Activated T-cell treated with anti-CD3 and anti-CD28 coated beads, Interleukin-2, amount 50 U/mL, for 72 hours (primary cell): ENCODE results near the gene PSMC4. TPM values are rescaled to one million over a fixed set of nuclear protein-coding genes. Genes with fewer than 3 reads are reported as not detected.

Source experiments
- ATAC-seq, 2 donors: fragments of 150-1000 bp; cut with Tn5 transposase; replicated peaks in 1 of 2; 2 replicates each; pipeline ENCODE4 v1.10.0; 2021; ENCODE audit warnings: moderate library complexity in 2 of 2, mild to moderate bottlenecking in 1 of 2
- DNase-seq, 2 donors: peaks; one replicate each; pipeline ENCODE4 v3.0.0; 2021 to 2022; ENCODE audit warnings: mixed read lengths in 1 of 2
- H3K27ac Mint-ChIP-seq: one replicate; pipeline ENCODE4 v1.8.0; 2022; ENCODE audit warnings: mild to moderate bottlenecking, moderate library complexity, mixed read lengths
- H3K27me3 Mint-ChIP-seq: one replicate; pipeline ENCODE4 v1.8.0; 2022; ENCODE audit warnings: low read depth, mixed read lengths
- H3K36me3 Mint-ChIP-seq, 2 donors: one replicate each; pipeline ENCODE4 v1.8.0; 2022; ENCODE audit warnings: mixed read lengths in 2 of 2, mild to moderate bottlenecking in 1 of 2; ENCODE audit not compliant: insufficient read depth in 2 of 2
- H3K4me1 Mint-ChIP-seq: one replicate; pipeline ENCODE4 v1.8.0; 2022; ENCODE audit warnings: low read depth, mixed read lengths
- H3K4me3 Mint-ChIP-seq, 2 donors: one replicate each; pipeline ENCODE4 v1.8.0; 2022; ENCODE audit warnings: mild to moderate bottlenecking in 2 of 2, mixed read lengths in 2 of 2, moderate library complexity in 2 of 2
- H3K9me3 Mint-ChIP-seq, 2 donors: one replicate each; pipeline ENCODE4 v1.8.0; 2022; ENCODE audit warnings: mixed read lengths in 2 of 2
- total RNA-seq, 2 donors: library from RNA; stranded (reverse); gene quantifications; one replicate each; pipeline ENCODE4 v1.2.3, GENCODE V29; 2022

Gene PSMC4
- 100 to 1,000 TPM; 101 to 114 TPM for total RNA-seq

- ATAC-seq: peak; percentile 96
- peaks cover 15 to 26% of the 10 kb centered on the region in 2 donors for H3K36me3 Mint-ChIP-seq
- no peaks in the 10 kb centered on the region for H3K9me3 Mint-ChIP-seq
- H3K27me3 Mint-ChIP-seq: no peaks in the 10 kb centered on the region
- peak within 1 kb of the TSS; percentile 100 for H3K27ac Mint-ChIP-seq
- H3K4me3 Mint-ChIP-seq: peak within 1 kb of the TSS; percentile 90 to 96
- peaks cover 58% of the 10 kb centered on the region for H3K4me1 Mint-ChIP-seq
- DNase-seq: peak; percentile 99
Measured at GRCh38 chr19:39970675-39971379, at the start of gene PSMC4. TSS of gene PSMC4 (plus strand) at chr19:39971165. CDS start at chr19:39971203, 38 bp downstream.

DNA sequence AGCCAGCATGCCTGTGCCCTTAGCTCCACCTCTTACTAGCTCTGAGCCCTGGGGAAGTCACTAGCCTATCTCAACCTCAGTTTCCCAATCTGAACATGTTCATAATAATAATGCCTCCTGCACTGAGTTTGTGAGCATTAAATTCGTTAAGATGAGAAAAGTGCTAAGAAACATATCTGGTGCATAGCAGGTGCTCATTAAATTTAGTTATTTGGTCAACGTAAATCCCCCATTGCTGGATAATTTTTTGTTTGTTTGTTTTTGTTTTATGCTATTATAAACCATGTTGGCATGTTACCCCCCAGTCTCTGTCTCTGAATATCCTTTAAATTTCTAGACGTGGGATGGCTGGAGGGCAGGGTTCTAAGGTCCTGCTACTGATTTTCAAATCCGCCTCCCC, 47.1 kb upstream of the PSMC4 start:
- no peak for ATAC-seq

GRCh38 chr19:39924389-39924788, 46.6 kb upstream of the PSMC4 start:
- peaks cover 0 to 2% of the 10 kb centered on the region in 2 donors for H3K36me3 Mint-ChIP-seq
- ATAC-seq (no peak), DNase-seq (no peak)
- H3K4me1 Mint-ChIP-seq: peaks cover 10% of the 10 kb centered on the region
- no peaks in the 10 kb centered on the region for H3K27me3 Mint-ChIP-seq
- H3K27ac Mint-ChIP-seq: no peak overlapping the region
- H3K9me3 Mint-ChIP-seq: peaks cover 0 to 3% of the 10 kb centered on the region in 2 donors
- no peak overlapping the region for H3K4me3 Mint-ChIP-seq

More for the DNA sequence above, 47.1 kb upstream of the PSMC4 start:
- Mint-ChIP-seq H3K4me3 (no peak overlapping the region), H3K36me3 (peaks cover 0 to 3% of the 10 kb centered on the region in 2 donors), H3K4me1 (peaks cover 10% of the 10 kb centered on the region), H3K27ac (no peak overlapping the region), H3K27me3 (no peaks in the 10 kb centered on the region), H3K9me3 (peaks cover 0 to 3% of the 10 kb centered on the region in 2 donors)
- no peak for DNase-seq

DNA sequence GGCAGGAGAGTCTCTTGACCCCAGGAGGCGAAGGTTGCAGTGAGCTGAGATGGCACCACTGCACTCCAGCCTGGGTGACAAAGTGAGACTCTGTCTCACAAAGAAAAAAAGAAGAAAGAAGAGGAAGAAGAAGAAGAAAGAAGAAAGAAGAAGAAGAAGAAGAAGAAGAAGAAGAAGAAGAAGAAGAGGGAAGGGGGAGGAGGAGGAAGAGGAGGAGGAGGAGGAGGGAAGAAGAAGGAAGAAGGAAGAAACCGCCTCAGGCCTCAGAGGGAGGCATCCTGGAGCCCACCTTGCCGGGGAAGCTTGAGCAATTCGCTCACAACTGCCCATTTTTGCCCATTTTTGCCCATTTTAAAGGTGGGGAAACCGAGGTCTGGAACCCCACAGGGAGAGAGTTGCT, 46.0 kb upstream of the PSMC4 start:
- H3K27me3 Mint-ChIP-seq: no peaks in the 10 kb centered on the region
- peaks cover 10% of the 10 kb centered on the region for H3K4me1 Mint-ChIP-seq
- H3K27ac Mint-ChIP-seq: no peak overlapping the region
- no peaks in the 10 kb centered on the region for H3K9me3 Mint-ChIP-seq
- ATAC-seq (no peak), DNase-seq (no peak)
- H3K4me3 Mint-ChIP-seq: no peak overlapping the region
- no peaks in the 10 kb centered on the region for H3K36me3 Mint-ChIP-seq

DNA sequence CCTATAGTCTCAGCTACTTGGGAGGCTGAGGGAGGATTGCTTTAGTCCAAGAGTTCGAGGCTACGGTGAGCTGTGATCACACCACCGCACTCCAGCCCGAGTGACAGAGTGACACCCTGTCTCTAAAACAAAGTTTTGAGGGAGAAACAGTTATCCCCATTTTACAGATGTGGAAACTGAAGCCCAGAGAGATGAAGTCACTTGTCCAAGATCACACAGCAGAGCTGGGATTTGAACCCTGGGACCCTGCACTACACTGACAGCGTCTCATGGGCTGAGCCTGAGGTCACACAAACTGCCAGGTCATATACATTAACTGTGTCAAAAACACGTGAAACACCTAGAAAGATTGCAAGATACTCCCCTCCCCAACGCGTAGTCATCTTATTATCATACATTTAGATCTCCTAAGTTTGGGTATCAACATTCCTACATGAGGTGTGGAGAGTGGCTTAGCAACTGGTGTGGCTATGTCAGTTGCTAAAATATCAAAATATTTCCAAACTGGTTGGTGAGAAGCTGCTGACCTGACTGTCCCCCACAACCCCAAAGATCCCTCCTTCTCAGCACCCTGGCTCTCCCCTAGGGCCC, 44.7 kb upstream of the PSMC4 start:
- H3K9me3 Mint-ChIP-seq: no peaks in the 10 kb centered on the region
- no peak for ATAC-seq
- peaks cover 10% of the 10 kb centered on the region for H3K4me1 Mint-ChIP-seq
- no peaks in the 10 kb centered on the region for H3K27me3 Mint-ChIP-seq
- H3K27ac Mint-ChIP-seq: no peak overlapping the region
- no peak overlapping the region for H3K4me3 Mint-ChIP-seq
- no peaks in the 10 kb centered on the region for H3K36me3 Mint-ChIP-seq
- no peak for DNase-seq

DNA sequence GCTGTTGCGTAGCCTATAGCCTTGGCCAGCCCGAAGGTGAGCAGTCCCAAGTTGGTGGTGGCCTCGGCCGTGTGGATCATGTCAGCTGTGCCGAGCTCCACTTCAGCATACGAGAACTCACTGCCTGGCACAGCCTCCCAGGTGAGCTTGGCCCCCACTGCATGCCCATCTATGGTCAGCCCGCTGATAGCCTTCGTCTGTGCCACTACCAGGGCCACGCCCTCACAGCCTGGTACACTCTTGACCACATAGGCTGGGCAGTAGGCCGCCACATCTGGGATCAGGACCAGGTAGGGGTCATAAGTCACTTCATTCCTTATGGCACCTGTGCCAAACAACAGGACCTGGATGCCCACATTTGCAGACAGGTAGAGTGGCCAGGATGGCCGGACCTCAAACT, 43.9 kb upstream of the PSMC4 start:
- no peaks in the 10 kb centered on the region for H3K27me3 Mint-ChIP-seq
- H3K36me3 Mint-ChIP-seq: no peaks in the 10 kb centered on the region
- no peak overlapping the region for H3K4me3 Mint-ChIP-seq
- no peak overlapping the region for H3K27ac Mint-ChIP-seq
- ATAC-seq: no peak
- H3K4me1 Mint-ChIP-seq: peaks cover 10% of the 10 kb centered on the region
- no peak for DNase-seq
- no peaks in the 10 kb centered on the region for H3K9me3 Mint-ChIP-seq

DNA sequence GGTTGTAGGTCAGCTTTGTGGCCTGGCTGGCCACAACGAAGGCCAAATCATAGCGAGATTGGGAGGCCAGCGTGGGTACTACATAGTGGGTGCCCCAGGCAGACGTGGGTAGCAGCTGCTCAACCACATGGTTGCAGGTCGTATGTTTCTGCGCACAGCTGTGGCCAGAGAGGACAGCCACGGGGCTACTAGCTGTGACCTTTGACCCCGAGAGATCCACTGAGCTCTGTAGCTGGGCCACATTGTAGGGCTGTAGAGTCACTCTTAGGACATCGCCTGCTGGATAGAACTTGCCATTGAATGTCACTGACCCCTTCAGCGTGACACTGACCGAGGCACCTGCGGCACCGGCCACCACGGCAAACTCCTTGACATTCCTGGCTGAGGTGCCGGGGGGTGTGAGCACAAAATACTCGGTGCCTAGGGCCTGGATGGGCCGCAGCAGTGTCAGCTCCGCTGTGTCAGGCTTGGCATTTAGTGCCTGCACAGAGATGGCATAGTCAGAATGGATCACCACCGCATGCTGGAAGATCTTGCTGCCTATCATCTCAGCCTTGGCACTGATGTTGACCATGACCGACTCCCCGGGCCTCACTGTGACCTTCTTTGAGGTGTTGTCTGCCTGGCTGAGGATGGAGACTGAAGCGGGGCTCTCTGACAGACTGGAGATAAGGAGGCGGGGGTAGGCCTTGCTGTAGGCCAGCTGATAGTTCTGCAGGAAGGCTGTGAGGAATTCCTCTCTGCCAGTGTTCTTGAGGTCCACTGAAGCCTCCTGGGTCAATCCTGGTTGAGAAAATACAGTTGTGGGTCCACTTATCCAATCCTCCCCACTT, 43.2 kb upstream of the PSMC4 start:
- Mint-ChIP-seq H3K4me3 (peak overlapping the region in 1 of 2 donors; percentile 76), H3K4me1 (peaks cover 10% of the 10 kb centered on the region), H3K9me3 (no peaks in the 10 kb centered on the region), H3K36me3 (no peaks in the 10 kb centered on the region), H3K27me3 (no peaks in the 10 kb centered on the region), H3K27ac (peak overlapping the region; percentile 96)
- no peak for ATAC-seq
- DNase-seq: no peak

DNA sequence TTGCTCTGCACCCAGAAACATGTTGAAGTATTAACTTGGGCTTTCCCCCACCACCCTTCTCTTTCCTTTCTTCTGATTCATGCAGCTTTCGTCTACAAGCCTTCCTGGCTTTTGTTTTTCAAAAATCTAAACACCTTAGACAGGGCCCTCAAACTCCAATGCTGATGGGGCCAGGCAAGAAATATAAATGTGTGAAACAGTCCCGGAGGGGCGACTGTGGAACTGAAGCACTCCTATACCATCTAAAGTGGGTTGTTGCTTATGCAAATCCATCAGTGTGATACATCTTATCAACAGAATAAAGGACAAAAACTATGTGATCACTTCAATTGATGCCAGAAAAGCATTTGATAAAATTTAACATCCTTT, 42.6 kb upstream of the PSMC4 start:
- no peak for DNase-seq
- peaks cover 10% of the 10 kb centered on the region for H3K4me1 Mint-ChIP-seq
- H3K27me3 Mint-ChIP-seq: no peaks in the 10 kb centered on the region
- H3K27ac Mint-ChIP-seq: peak overlapping the region; percentile 96
- H3K4me3 Mint-ChIP-seq: peak overlapping the region in 1 of 2 donors; percentile 76
- ATAC-seq: no peak
- no peaks in the 10 kb centered on the region for H3K36me3 Mint-ChIP-seq
- no peaks in the 10 kb centered on the region for H3K9me3 Mint-ChIP-seq

DNA sequence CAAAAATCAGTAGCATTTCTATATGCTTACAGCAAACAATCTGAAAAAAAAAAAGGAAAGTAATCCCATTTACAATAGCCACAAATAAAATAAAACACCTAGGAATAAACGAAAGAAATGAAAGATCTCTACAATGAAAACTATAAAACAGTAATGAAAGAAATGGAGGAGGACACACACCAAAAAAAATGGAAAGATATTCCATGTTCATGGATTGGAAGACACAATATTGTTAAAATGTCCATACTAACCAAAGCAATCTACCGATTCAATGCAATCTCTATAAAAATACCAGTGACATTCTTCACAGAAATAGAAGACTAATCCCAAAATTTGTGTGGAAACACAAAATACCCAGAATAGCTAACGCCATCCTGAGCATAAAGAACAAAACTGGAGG, 41.2 kb upstream of the PSMC4 start:
- H3K9me3 Mint-ChIP-seq: no peaks in the 10 kb centered on the region
- H3K4me3 Mint-ChIP-seq: no peak overlapping the region
- ATAC-seq (no peak), DNase-seq (no peak)
- peaks cover 20% of the 10 kb centered on the region for H3K4me1 Mint-ChIP-seq
- no peaks in the 10 kb centered on the region for H3K36me3 Mint-ChIP-seq
- H3K27me3 Mint-ChIP-seq: no peaks in the 10 kb centered on the region
- H3K27ac Mint-ChIP-seq: no peak overlapping the region

DNA sequence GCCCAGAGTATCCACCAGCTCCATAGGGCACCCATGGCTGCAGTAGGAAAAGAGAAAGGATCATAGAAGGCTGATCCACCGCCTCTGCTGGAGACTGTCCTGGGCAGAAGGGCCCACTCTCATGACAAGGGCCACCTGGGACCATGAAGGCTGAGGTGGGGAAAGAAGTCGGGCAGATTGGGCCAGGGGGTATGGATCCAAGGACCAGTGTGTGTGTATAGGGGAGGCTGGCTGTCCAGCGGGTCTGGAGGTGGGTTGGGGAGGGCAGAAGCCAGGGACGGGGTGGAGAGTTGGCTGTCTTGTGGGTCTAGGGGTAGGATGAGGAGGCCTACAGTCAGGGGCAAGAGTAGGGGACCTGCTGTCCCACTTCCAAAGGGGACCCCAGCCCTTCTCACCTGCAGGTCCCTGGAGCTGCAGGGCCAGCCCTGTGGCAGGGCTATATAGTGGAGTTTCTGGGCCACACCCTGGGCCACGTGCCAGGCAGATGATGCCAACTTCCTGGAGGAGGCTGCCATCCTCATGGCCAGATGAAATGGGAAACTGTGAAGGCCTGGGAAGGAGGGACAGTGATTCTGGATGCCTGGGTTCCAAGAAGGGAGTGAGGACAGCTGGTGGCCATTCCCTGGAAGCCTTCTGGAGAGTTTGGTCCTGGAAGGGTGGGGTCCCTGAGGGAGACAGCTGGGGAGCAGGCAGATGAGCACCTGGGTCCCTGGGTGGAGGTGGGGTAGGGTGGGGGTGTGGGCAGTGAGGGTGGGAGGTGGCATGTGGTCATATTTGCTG, 36.2 kb upstream of the PSMC4 start, which contains the start of gene FCGBP:
FCGBP (minus strand) TSS at position 51 of the 780 bp plus-strand sequence.
- Mint-ChIP-seq H3K27ac (peak within 1 kb of the TSS; percentile 65), H3K4me3 (peak within 1 kb of the TSS in 1 of 2 donors; percentile 20), H3K9me3 (no peaks in the 10 kb centered on the region), H3K27me3 (no peaks in the 10 kb centered on the region), H3K4me1 (peaks cover 40% of the 10 kb centered on the region), H3K36me3 (no peaks in the 10 kb centered on the region)
- no peak for DNase-seq
- ATAC-seq: no peak

DNA sequence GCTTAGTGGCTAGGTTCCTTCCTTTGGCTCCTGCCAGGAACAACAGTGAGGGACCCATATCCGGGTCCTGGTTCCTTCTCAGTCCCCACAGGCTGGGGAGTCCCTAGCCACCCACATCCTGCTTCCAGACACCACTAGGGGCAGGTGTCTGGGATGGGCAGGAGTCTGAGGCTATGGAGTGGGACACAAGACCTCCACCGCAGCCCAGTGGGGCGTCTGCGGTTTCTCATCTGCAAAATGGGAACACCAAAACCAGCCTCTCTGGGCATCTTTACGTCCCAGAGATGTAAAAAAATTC, 35.7 kb upstream of the PSMC4 start:
- peak overlapping the region; percentile 65 for H3K27ac Mint-ChIP-seq
- H3K4me3 Mint-ChIP-seq: no peak overlapping the region
- DNase-seq: no peak
- peaks cover 43% of the 10 kb centered on the region for H3K4me1 Mint-ChIP-seq
- H3K36me3 Mint-ChIP-seq: peaks cover 2 to 3% of the 10 kb centered on the region in 2 donors
- H3K27me3 Mint-ChIP-seq: no peaks in the 10 kb centered on the region
- no peak for ATAC-seq
- peaks cover 0 to 3% of the 10 kb centered on the region in 2 donors for H3K9me3 Mint-ChIP-seq

- DNase-seq (no peak), ATAC-seq (no peak)
- H3K27ac Mint-ChIP-seq: peak overlapping the region; percentile 9
- H3K36me3 Mint-ChIP-seq: peaks cover 9 to 10% of the 10 kb centered on the region in 2 donors
- peaks cover 0 to 5% of the 10 kb centered on the region in 2 donors for H3K9me3 Mint-ChIP-seq
- H3K4me3 Mint-ChIP-seq: peak overlapping the region; percentile 33 to 49
- H3K27me3 Mint-ChIP-seq: no peaks in the 10 kb centered on the region
- peaks cover 50% of the 10 kb centered on the region for H3K4me1 Mint-ChIP-seq
Measured at GRCh38 chr19:39936020-39936419, 34.9 kb upstream of the PSMC4 start.
